GM23338 (cell line): Measurements from ENCODE around the gene LRTM1. TPM values are rescaled to one million over a fixed set of nuclear protein-coding genes. Genes with fewer than 3 reads are reported as not detected.

Experiments
- ATAC-seq: fragments of 200-7000 bp; cut with Tn5 transposase; 3 replicates; pipeline ENCODE4 v1.9.1; 2020
- DNase-seq: peaks from one replicate; pipeline ENCODE4 v3.0.0-alpha.2; 2015; ENCODE audit warnings: low spot score
- H2AFZ ChIP-seq: fragments of 200-600 bp; sonication (generic); 2 replicates; pipeline ENCODE4 v1.8.0; 2016; ENCODE audit warnings: antibody characterized with exemption, mild to moderate bottlenecking, moderate library complexity
- H3F3A ChIP-seq: fragments of 200-600 bp; sonication (generic); replicated peaks from 2 replicates; pipeline ENCODE4 v1.8.0; 2017; ENCODE audit warnings: antibody characterized with exemption, mixed run types, low read depth
- H3K27ac ChIP-seq: fragments of 200-600 bp; sonication (generic); 2 replicates; pipeline ENCODE4 v1.6.1; 2016; ENCODE audit warnings: low read depth
- H3K27me3 ChIP-seq: fragments of 200-600 bp; sonication (generic); 2 replicates; pipeline ENCODE4 v1.8.0; 2016; ENCODE audit warnings: mild to moderate bottlenecking, mixed run types, moderate library complexity; ENCODE audit not compliant: insufficient read depth
- H3K36me3 ChIP-seq: fragments of 200-600 bp; sonication (generic); 2 replicates; pipeline ENCODE4 v1.8.0; 2016; ENCODE audit warnings: mild to moderate bottlenecking; ENCODE audit not compliant: insufficient read depth
- H3K4me1 ChIP-seq: fragments of 200-600 bp; sonication (generic); 2 replicates; pipeline ENCODE4 v1.8.0; 2016; ENCODE audit warnings: mild to moderate bottlenecking, moderate library complexity; ENCODE audit not compliant: insufficient read depth
- H3K4me2 ChIP-seq: fragments of 200-600 bp; sonication (generic); 2 replicates; pipeline ENCODE4 v1.7.1; 2017; ENCODE audit warnings: mixed run types
- H3K4me3 ChIP-seq: fragments of 200-600 bp; sonication (generic); 2 replicates; pipeline ENCODE4 v1.6.1; 2016; ENCODE audit warnings: mixed run types
- H3K79me2 ChIP-seq: fragments of 200-600 bp; sonication (generic); replicated peaks from 2 replicates; pipeline ENCODE4 v1.8.0; 2017; ENCODE audit warnings: mild to moderate bottlenecking; ENCODE audit not compliant: insufficient read depth
- H3K9me2 ChIP-seq: fragments of 200-600 bp; sonication (generic); 2 replicates; pipeline ENCODE4 v1.8.0; 2017; ENCODE audit not compliant: insufficient read depth
- H4K20me1 ChIP-seq: fragments of 200-600 bp; sonication (generic); replicated peaks from 2 replicates; pipeline ENCODE4 v1.8.0; 2017; ENCODE audit warnings: mild to moderate bottlenecking; ENCODE audit not compliant: insufficient read depth
- H3K27ac Mint-ChIP-seq: 2 replicates; pipeline ENCODE4 v1.8.0; 2020; ENCODE audit warnings: inconsistent platforms, mild to moderate bottlenecking, moderate library complexity, mixed read lengths
- H3K27me3 Mint-ChIP-seq: 3 replicates; pipeline ENCODE4 v1.8.0; 2022; ENCODE audit warnings: low read depth, mild to moderate bottlenecking, moderate library complexity, mixed read lengths, inconsistent platforms; ENCODE audit not compliant: insufficient read depth, poor library complexity
- H3K36me3 Mint-ChIP-seq: 3 replicates; pipeline ENCODE4 v1.8.0; 2021; ENCODE audit warnings: low read depth, mild to moderate bottlenecking, inconsistent platforms, moderate library complexity, mixed read lengths
- H3K4me1 Mint-ChIP-seq: 3 replicates; pipeline ENCODE4 v1.8.0; 2020; ENCODE audit warnings: mild to moderate bottlenecking, inconsistent platforms, mixed read lengths
- H3K4me3 Mint-ChIP-seq: 3 replicates; pipeline ENCODE4 v1.8.0; 2021; ENCODE audit warnings: moderate library complexity, mild to moderate bottlenecking, inconsistent platforms, mixed read lengths
- H3K9me3 Mint-ChIP-seq: 3 replicates; pipeline ENCODE4 v1.8.0; 2020; ENCODE audit warnings: moderate library complexity, mild to moderate bottlenecking, inconsistent platforms, mixed read lengths
- CREB1 ChIP-seq: fragments of 250-450 bp; sonication (Bioruptor Pico); IDR thresholded peaks from 2 replicates; pipeline ENCODE4 v1.5.0; 2020; ENCODE audit warnings: low read depth, mild to moderate bottlenecking, moderate library complexity
- CTCF ChIP-seq, 2 experiments: fragments of 200-600 bp in 1 of 2; sonication (generic) in 1 of 2; conservative IDR thresholded peaks; 2 replicates each; pipeline versions ENCODE4 v1.5.1 to v1.6.1; 2016 to 2017; ENCODE audit warnings: antibody characterized with exemption in 2 of 2, low read depth in 2 of 2, mild to moderate bottlenecking in 2 of 2, moderate library complexity in 1 of 2
- ETS1 ChIP-seq: IDR thresholded peaks from 2 replicates; pipeline ENCODE4 v1.6.1; 2016; ENCODE audit warnings: antibody characterized with exemption
- EZH2 ChIP-seq: fragments of 200-600 bp; sonication (generic); IDR thresholded peaks from one replicate; pipeline ENCODE4 v1.8.0; 2017; ENCODE audit warnings: antibody characterized with exemption, mild to moderate bottlenecking, low read depth; ENCODE audit not compliant: unreplicated experiment
- EZH2phosphoT487 ChIP-seq: fragments of 200-600 bp; sonication (generic); IDR thresholded peaks from one replicate; pipeline ENCODE4 v1.8.1; 2018; ENCODE audit warnings: antibody characterized with exemption; ENCODE audit not compliant: unreplicated experiment
- JUNB ChIP-seq: IDR thresholded peaks from one replicate; pipeline ENCODE4 v1.6.1; 2016; ENCODE audit warnings: antibody characterized with exemption; ENCODE audit not compliant: unreplicated experiment
- NANOG ChIP-seq: IDR thresholded peaks from 2 replicates; pipeline ENCODE4 v1.6.1; 2016; ENCODE audit warnings: antibody characterized with exemption, borderline replicate concordance
- POLR2AphosphoS5 ChIP-seq: IDR thresholded peaks from 2 replicates; pipeline ENCODE4 v1.6.1; 2016; ENCODE audit warnings: antibody characterized with exemption, low read depth
- REST ChIP-seq: IDR thresholded peaks from one replicate; pipeline ENCODE4 v1.6.1; 2018; ENCODE audit warnings: antibody characterized with exemption; ENCODE audit not compliant: unreplicated experiment
- STAT1 ChIP-seq: IDR thresholded peaks from one replicate; pipeline ENCODE4 v1.6.1; 2016; ENCODE audit warnings: antibody characterized with exemption; ENCODE audit not compliant: unreplicated experiment
- ZNF114 ChIP-seq: fragments of 250-450 bp; sonication (Bioruptor Pico); IDR thresholded peaks from 2 replicates; pipeline ENCODE4 v1.5.0; 2020; ENCODE audit warnings: mild to moderate bottlenecking, moderate library complexity
- ZNF331 ChIP-seq: fragments of 250-450 bp; sonication (Bioruptor Pico); IDR thresholded peaks from 2 replicates; pipeline ENCODE4 v1.5.0; 2020; ENCODE audit warnings: low read depth, mild to moderate bottlenecking, moderate library complexity
- ZNF462 ChIP-seq: fragments of 250-450 bp; sonication (Bioruptor Pico); IDR thresholded peaks from 2 replicates; pipeline ENCODE4 v1.5.0; 2020; ENCODE audit warnings: mild to moderate bottlenecking, moderate library complexity
- polyA plus RNA-seq: library from polyadenylated mRNA; unstranded; fragments of >200 nt; fragmentation: Nextera tagmentation; extraction: Ambion mirVana; gene quantifications from 2 replicates; pipeline ENCODE4 v1.2.1, GENCODE V29; 2016
- total RNA-seq: library from RNA; depleted of rRNA; stranded (reverse); fragments of >200 nt; shearing (Covaris generic); gene quantifications from 2 replicates; pipeline ENCODE4 v1.2.3, GENCODE V29; 2014

LRTM1 gene
- total and polyA plus RNA-seq, 2 experiments from 2014 or later: 0.47 TPM; not detected in 1

- no peak overlapping the region for H2AFZ ChIP-seq
- no peaks in the 10 kb centered on the region for H3K27me3 ChIP-seq
- H3K27ac ChIP-seq: no peak overlapping the region
- no peaks in the 10 kb centered on the region; the same call in 1 of the 2 replicates for H3K9me2 ChIP-seq
- H4K20me1 ChIP-seq: no peaks in the 10 kb centered on the region; the same call in 1 of the 2 replicates
- no peak overlapping the region for H3K4me2 ChIP-seq
- Mint-ChIP-seq H3K9me3 (peaks cover 12% of the 10 kb centered on the region), H3K36me3 (peaks cover 21% of the 10 kb centered on the region), H3K27me3 (peaks cover 3% of the 10 kb centered on the region), H3K27ac (no peak overlapping the region), H3K4me1 (no peaks in the 10 kb centered on the region), H3K4me3 (no peak overlapping the region)
- H3K36me3 ChIP-seq: peaks cover 4% of the 10 kb centered on the region; the same call in 1 of the 2 replicates
- DNase-seq: no peak
- no peaks in the 10 kb centered on the region for H3K79me2 ChIP-seq
- no peak overlapping the region for H3K4me3 ChIP-seq
- H3K4me1 ChIP-seq: no peaks in the 10 kb centered on the region
- ATAC-seq: no peak
- no peaks in the 10 kb centered on the region for H3F3A ChIP-seq
- TF ChIP-seq EZH2phosphoT487: no peak
- no peak for TF ChIP-seq CREB1 (CRISPR knock-in tag)
- TF ChIP-seq NANOG: no peak
- no peak for TF ChIP-seq CTCF (conservative IDR thresholded peaks at IDR 0.05; ENCODE audit: low read depth in 2 of 2)
- TF ChIP-seq ZNF114 (CRISPR knock-in tag): no peak
- no peak for TF ChIP-seq STAT1
- no peak for TF ChIP-seq POLR2AphosphoS5
- TF ChIP-seq ZNF331 (CRISPR knock-in tag): no peak
- no peak for TF ChIP-seq JUNB
- no peak for TF ChIP-seq ETS1
- TF ChIP-seq ZNF462: no peak
- TF ChIP-seq EZH2: no peak
- TF ChIP-seq REST: no peak
Observed at GRCh38 chr3:54909191-54909590, 18.7 kb downstream of the LRTM1 start.
